C4-2B (cell line): ENCODE results near the gene GEMIN2.

ENCODE experiments used
- CTCF ChIP-seq: fragments of 450-650 bp; conservative IDR thresholded peaks from 2 replicates; pipeline ENCODE4 v1.5.1; 2017; ENCODE audit warnings: mild to moderate bottlenecking
- ZFX ChIP-seq: fragments of 450-650 bp; IDR thresholded peaks from 2 replicates; pipeline ENCODE4 v1.6.1; 2017

GRCh38 chr14:39145266-39145966 is 31.3 kb downstream of the GEMIN2 start:
- TF ChIP-seq CTCF (no peak), ZFX (no peak)
